Daoy (cell line): ENCODE results near the gene STX1B. TPM values are rescaled to one million over a fixed set of nuclear protein-coding genes. Genes with fewer than 3 reads are reported as not detected.

Experiments used
- DNase-seq: peaks from one replicate; pipeline ENCODE4 v3.0.0-alpha.2; 2015; ENCODE audit warnings: low read depth
- total RNA-seq: library from RNA; depleted of rRNA; stranded (reverse); fragments of >200 nt; shearing (Covaris generic); gene quantifications from 2 replicates; pipeline ENCODE4 v1.2.3, GENCODE V29; 2014

The STX1B gene
- total RNA-seq, 1 experiment from 2014 or later = under 0.01 TPM

- DNase-seq = no peak
Observed at GRCh38 chr16:30979170-30980022, 31.0 kb downstream of the STX1B start.

- no peak for DNase-seq
Observed at GRCh38 chr16:30977502-30977901, 32.9 kb downstream of the STX1B start.

GRCh38 chr16:30976486-30976885, 34.0 kb downstream of the STX1B start:
- DNase-seq = no peak

GRCh38 chr16:30974348-30974747, 36.1 kb downstream of the STX1B start:
- no peak for DNase-seq

- DNase-seq = no peak
Observed at GRCh38 chr16:30972872-30973271, 37.6 kb downstream of the STX1B start.

GRCh38 chr16:30971298-30971697, 39.1 kb downstream of the STX1B start:
- DNase-seq = no peak

GRCh38 chr16:30969246-30969842, 41.1 kb downstream of the STX1B start:
- DNase-seq = no peak

- DNase-seq = no peak
Observed at GRCh38 chr16:30967795-30968194, 42.6 kb downstream of the STX1B start.

GRCh38 chr16:30966033-30966619, 44.3 kb downstream of the STX1B start:
- no peak for DNase-seq

GRCh38 chr16:30965436-30965835, 45.0 kb downstream of the STX1B start:
- DNase-seq = no peak

- DNase-seq = no peak
Observed at GRCh38 chr16:30964574-30965226, 45.7 kb downstream of the STX1B start.

GRCh38 chr16:30963925-30964511, 46.4 kb downstream of the STX1B start:
- DNase-seq = no peak

- no peak for DNase-seq
Observed at GRCh38 chr16:30961384-30961783, 49.1 kb downstream of the STX1B start.

- DNase-seq = peak; percentile 51
Observed at GRCh38 chr16:30958175-30959079, 52.0 kb downstream of the STX1B start.

- DNase-seq = peak; percentile 96
Observed at GRCh38 chr16:30957456-30958174, 52.8 kb downstream of the STX1B start, which contains the start of gene SETD1A. SETD1A (plus strand) TSS chr16:30957754; CDS start chr16:30958732, 978 bp downstream.

GRCh38 chr16:30956601-30957455, 53.6 kb downstream of the STX1B start:
- DNase-seq = peak; percentile 90

- no peak for DNase-seq
Observed at GRCh38 chr16:30954993-30955392, 55.4 kb downstream of the STX1B start.

- peak; percentile 77 for DNase-seq
Observed at GRCh38 chr16:30953511-30954124, 56.8 kb downstream of the STX1B start.

- DNase-seq = no peak
Observed at GRCh38 chr16:30953111-30953510, 57.3 kb downstream of the STX1B start.
